ENCODE data around the gene CPSF6. TPM values are rescaled to one million over a fixed set of nuclear protein-coding genes. Genes with fewer than 3 reads are reported as not detected.
"Not testable (repeated sequence)": the region's sequence is repeated elsewhere in the genome, so short reads cannot be mapped to it uniquely, and the experiment has no call there.

The CPSF6 gene, protein sequence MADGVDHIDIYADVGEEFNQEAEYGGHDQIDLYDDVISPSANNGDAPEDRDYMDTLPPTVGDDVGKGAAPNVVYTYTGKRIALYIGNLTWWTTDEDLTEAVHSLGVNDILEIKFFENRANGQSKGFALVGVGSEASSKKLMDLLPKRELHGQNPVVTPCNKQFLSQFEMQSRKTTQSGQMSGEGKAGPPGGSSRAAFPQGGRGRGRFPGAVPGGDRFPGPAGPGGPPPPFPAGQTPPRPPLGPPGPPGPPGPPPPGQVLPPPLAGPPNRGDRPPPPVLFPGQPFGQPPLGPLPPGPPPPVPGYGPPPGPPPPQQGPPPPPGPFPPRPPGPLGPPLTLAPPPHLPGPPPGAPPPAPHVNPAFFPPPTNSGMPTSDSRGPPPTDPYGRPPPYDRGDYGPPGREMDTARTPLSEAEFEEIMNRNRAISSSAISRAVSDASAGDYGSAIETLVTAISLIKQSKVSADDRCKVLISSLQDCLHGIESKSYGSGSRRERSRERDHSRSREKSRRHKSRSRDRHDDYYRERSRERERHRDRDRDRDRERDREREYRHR
- total RNA-seq = 10 to 100 TPM; 49.1 to 75.8 (median 53.1) TPM

DNA sequence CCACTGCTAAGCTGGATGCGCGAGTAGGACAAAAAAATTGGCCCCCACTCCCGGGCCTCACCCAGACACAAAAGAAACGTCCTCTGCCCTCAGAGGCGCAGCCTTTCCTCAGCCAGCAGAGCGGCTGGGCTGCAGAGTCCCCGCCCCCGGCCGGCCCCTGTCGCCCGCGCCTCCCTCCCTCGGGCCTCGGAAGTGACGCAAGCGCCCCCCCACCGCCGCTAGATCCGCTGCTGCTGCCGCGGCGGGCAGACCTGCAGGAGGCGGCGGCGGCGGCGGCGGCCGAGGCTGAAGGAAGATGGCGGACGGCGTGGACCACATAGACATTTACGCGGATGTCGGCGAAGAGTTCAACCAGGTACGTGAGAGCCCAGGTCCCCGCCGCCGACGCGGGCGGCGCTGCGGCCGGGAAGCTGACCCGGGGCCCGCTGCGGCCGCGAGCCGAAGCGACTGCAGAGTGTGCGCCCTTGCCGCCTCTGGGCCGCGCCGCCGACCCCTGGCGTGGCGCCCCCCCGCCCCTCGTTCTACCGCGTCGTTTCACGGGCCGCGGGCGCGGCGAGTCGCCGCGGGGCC is at the start of gene CPSF6:
Gene CPSF6 (plus strand): TSS at position 218 of the 570 bp plus-strand sequence. CDS start 78 bp downstream, at position 296.
- Histone ChIP-seq H3K27ac (peak within 1 kb of the TSS; percentile 79 to 84 (median 83)), H3K9me3 (no peaks in the 10 kb centered on the region), H3K4me1 (peaks cover 21 to 25% of the 10 kb centered on the region in 2 donors), H3K4me3 (replicated peaks in 1 of 3) (peak within 1 kb of the TSS; percentile 50 to 71 (median 57)), H3K27me3 (no peaks in the 10 kb centered on the region), H3K36me3 (no peaks in the 10 kb centered on the region)
- intact Hi-C loops (cut with DNase I) = no loop called here
- 0% methylated on average over 5 to 9 of the region's 75 CpGs for WGBS, 2 donors
- DNase-seq = peak; percentile 94 to 96
- peak; percentile 85 to 98 for TF ChIP-seq POLR2A (IDR thresholded peaks at IDR 0.05)
- TF ChIP-seq, protein P1, sequence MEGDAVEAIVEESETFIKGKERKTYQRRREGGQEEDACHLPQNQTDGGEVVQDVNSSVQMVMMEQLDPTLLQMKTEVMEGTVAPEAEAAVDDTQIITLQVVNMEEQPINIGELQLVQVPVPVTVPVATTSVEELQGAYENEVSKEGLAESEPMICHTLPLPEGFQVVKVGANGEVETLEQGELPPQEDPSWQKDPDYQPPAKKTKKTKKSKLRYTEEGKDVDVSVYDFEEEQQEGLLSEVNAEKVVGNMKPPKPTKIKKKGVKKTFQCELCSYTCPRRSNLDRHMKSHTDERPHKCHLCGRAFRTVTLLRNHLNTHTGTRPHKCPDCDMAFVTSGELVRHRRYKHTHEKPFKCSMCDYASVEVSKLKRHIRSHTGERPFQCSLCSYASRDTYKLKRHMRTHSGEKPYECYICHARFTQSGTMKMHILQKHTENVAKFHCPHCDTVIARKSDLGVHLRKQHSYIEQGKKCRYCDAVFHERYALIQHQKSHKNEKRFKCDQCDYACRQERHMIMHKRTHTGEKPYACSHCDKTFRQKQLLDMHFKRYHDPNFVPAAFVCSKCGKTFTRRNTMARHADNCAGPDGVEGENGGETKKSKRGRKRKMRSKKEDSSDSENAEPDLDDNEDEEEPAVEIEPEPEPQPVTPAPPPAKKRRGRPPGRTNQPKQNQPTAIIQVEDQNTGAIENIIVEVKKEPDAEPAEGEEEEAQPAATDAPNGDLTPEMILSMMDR (IDR thresholded peaks at IDR 0.05) = peak in 2 of 6 experiments; percentile 9 to 14

DNA sequence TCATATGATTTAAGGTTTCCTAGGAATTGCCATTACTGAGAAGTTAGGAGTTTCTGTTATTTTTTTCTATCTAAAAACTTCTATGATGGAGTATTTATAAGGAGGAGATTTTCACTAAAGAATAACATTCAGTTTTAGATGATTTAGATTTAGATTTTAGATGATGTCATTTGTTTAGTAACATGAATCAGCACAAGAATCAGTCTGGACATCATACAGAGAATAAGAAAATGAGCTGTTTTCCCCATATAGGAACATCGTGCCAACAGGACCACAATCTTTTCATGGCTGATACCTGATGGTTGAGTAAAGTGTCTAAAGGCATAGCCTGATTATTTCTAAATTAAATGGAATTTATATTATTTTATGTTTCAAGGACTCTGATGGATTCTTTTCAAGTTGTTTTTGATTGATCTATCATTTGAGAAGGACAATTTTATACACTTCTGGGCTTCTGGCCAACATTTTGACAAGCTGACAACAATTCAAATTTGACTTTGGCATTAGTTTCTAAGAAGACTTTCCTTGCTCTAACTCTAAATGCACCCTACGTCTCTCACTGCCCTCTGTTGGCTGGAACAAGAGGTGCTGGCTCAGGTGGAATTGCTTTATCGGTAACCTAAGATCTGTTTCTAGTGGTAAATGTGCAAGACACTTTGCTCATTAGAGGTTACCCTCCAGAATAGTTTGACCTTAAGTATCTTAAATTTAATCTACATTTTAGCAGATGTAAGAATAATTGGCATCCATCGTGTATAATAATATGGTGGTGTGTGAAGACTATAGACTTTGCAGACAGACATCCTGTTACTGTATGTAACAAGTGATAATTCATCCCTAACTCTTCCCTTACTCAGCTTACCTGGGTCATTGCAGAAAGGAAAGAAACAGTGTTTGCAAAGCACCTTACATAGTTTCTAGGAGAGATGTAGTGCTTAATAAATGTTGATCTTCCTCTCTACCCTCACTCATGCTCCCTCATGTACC is 42.8 kb upstream of the CPSF6 start:
- intact Hi-C loops (cut with DNase I) = no loop called here
- no peaks in the 10 kb centered on the region for H3K27me3 ChIP-seq
- H3K27ac ChIP-seq = no peak overlapping the region
- no peak for DNase-seq
- 75 to 79% methylated on average over 4 of the region's 4 CpGs for WGBS, 2 donors
- TF ChIP-seq, protein P1 (IDR thresholded peaks at IDR 0.05) = no peak
- TF ChIP-seq POLR2A (IDR thresholded peaks at IDR 0.05) = no peak
- no peak overlapping the region for H3K4me3 ChIP-seq (replicated peaks in 1 of 3)
- no peaks in the 10 kb centered on the region for H3K4me1 ChIP-seq
- no peaks in the 10 kb centered on the region for H3K36me3 ChIP-seq
- H3K9me3 ChIP-seq = no peaks in the 10 kb centered on the region

DNA sequence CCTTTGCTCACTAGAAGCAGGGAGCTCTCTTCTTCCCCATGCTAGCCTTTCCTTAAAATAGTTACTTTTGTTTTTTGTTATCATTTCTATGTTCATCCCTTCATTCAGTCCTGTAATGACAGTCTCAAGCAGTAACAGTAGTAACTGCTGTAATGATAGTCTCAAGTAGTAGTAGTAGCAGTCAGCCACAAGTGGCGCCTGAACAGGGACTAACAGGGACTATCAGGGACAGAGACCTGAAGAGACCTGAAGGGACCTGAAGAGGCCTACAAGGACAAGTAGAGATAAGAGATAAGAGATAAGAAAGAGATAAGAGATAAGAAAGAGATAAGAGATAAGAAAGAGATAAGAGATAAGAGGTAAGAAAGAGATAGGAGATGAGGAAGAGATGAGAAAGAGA is 39.4 kb upstream of the CPSF6 start:
- H3K4me3 ChIP-seq (replicated peaks in 1 of 3); H3K9me3 ChIP-seq; intact Hi-C loops (cut with DNase I); H3K4me1 ChIP-seq; H3K36me3 ChIP-seq; H3K27me3 ChIP-seq; H3K27ac ChIP-seq; DNase-seq: not testable (repeated sequence)
- 100% methylated on average over 1 of the region's 1 CpG for WGBS, 2 donors

DNA sequence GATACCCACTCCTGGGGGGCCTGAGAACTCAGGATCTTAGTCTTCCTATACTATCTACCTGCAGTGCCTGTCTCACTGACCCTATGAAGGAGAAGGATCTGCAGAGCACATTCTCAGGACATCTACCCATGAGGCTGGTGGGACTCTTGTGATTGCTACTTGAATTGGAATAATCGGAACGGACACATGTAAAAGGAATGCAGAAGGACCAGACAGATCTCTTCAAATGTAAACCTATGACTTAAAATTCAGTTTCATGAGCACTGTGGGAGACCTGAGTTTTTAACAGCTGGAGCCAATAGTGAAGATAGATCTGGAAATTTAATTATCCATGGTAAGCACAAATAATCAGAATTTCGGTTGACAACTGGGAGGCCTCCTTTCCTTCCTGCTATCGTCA is 35.2 kb upstream of the CPSF6 start:
- no peaks in the 10 kb centered on the region for H3K36me3 ChIP-seq
- intact Hi-C loops (cut with DNase I) = no loop called here
- no peak for DNase-seq
- no peak for TF ChIP-seq POLR2A (IDR thresholded peaks at IDR 0.05)
- TF ChIP-seq, protein P1 (IDR thresholded peaks at IDR 0.05) = no peak
- H3K9me3 ChIP-seq = no peaks in the 10 kb centered on the region
- no peaks in the 10 kb centered on the region for H3K4me1 ChIP-seq
- no peak overlapping the region for H3K4me3 ChIP-seq (replicated peaks in 1 of 3)
- H3K27ac ChIP-seq = no peak overlapping the region
- H3K27me3 ChIP-seq = no peaks in the 10 kb centered on the region
- WGBS, 2 donors = 85 to 91% methylated on average over 4 of the region's 4 CpGs

DNA sequence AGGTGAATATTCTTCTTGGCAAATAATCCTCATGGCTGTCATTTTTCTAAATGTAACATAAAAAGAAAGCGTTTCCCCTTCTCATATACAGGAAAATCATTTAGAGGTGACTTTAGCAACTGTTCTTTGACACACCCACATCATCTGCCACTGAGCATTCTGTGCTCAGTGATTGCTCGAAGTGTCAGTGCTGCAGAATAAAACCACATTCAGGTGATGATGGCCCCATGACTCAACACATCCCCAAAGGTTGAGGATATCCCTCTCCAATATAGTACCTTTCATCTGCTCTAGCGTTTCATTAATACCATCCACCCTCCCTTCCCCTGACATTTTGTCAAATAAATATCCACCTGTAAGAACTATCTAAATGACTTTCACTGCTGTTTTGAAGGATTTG is 28.7 kb upstream of the CPSF6 start:
- TF ChIP-seq, protein P1 (IDR thresholded peaks at IDR 0.05) = no peak
- TF ChIP-seq POLR2A (IDR thresholded peaks at IDR 0.05) = no peak
- no peak for DNase-seq
- Histone ChIP-seq H3K9me3 (no peaks in the 10 kb centered on the region), H3K27ac (no peak overlapping the region), H3K36me3 (no peaks in the 10 kb centered on the region), H3K4me1 (no peaks in the 10 kb centered on the region), H3K27me3 (no peaks in the 10 kb centered on the region), H3K4me3 (replicated peaks in 1 of 3) (no peak overlapping the region)
- intact Hi-C loops (cut with DNase I) = no loop called here
- 90 to 93% methylated on average over 3 of the region's 3 CpGs for WGBS, 2 donors
